Progenitor cell of endocrine pancreas (in vitro differentiated cells): Measurements from ENCODE around the gene ANKRD31. TPM values are rescaled to one million over a fixed set of nuclear protein-coding genes. Genes with fewer than 3 reads are reported as not detected.

Experiments used
- DNase-seq: peaks from one replicate; pipeline ENCODE4 v3.0.0; 2021; ENCODE audit warnings: low spot score; ENCODE audit not compliant: unreplicated experiment
- H3K27ac Mint-ChIP-seq: 2 replicates; pipeline ENCODE4 v1.8.0; 2021; ENCODE audit warnings: mild to moderate bottlenecking, moderate library complexity, mixed read lengths
- H3K27me3 Mint-ChIP-seq: 2 replicates; pipeline ENCODE4 v1.8.0; 2021; ENCODE audit warnings: mixed read lengths
- H3K36me3 Mint-ChIP-seq: 2 replicates; pipeline ENCODE4 v1.8.0; 2022; ENCODE audit warnings: mixed read lengths; ENCODE audit not compliant: insufficient read depth
- H3K4me1 Mint-ChIP-seq: 2 replicates; pipeline ENCODE4 v1.8.0; 2021; ENCODE audit warnings: low read depth, mixed read lengths
- H3K4me3 Mint-ChIP-seq: 2 replicates; pipeline ENCODE4 v1.8.0; 2021; ENCODE audit warnings: low read depth, mild to moderate bottlenecking, moderate library complexity, mixed read lengths
- H3K9me3 Mint-ChIP-seq: 2 replicates; pipeline ENCODE4 v1.8.0; 2021; ENCODE audit warnings: low read depth, mixed read lengths
- CTCF ChIP-seq: fragments of 200-600 bp; sonication (generic); IDR thresholded peaks from one replicate; pipeline ENCODE4 v1.5.0; 2021; ENCODE audit warnings: antibody characterized with exemption, mild to moderate bottlenecking; ENCODE audit not compliant: unreplicated experiment
- total RNA-seq: library from RNA; stranded (reverse); gene quantifications from 2 replicates; pipeline ENCODE4 v1.2.1, GENCODE V29; 2021

The ANKRD31 gene
- total RNA-seq, 1 donor from 2014 or later, result 0.55 TPM

- Mint-ChIP-seq H3K36me3 (no peaks in the 10 kb centered on the region), H3K4me1 (peaks cover 4% of the 10 kb centered on the region), H3K27me3 (no peaks in the 10 kb centered on the region), H3K27ac (no peak overlapping the region), H3K9me3 (peaks cover 3% of the 10 kb centered on the region), H3K4me3 (no peak overlapping the region)
- TF ChIP-seq CTCF, result no peak
- DNase-seq, result no peak
Observed at GRCh38 chr5:75148051-75148450, 88.6 kb downstream of the ANKRD31 start.

GRCh38 chr5:75142566-75143136, 94.0 kb downstream of the ANKRD31 start:
- no peaks in the 10 kb centered on the region for H3K9me3 Mint-ChIP-seq
- no peak overlapping the region for H3K27ac Mint-ChIP-seq
- no peak for DNase-seq

GRCh38 chr5:75140277-75140676, 96.4 kb downstream of the ANKRD31 start:
- no peak for TF ChIP-seq CTCF
- DNase-seq, result no peak
- Mint-ChIP-seq H3K27me3 (peaks cover 3% of the 10 kb centered on the region), H3K27ac (no peak overlapping the region), H3K36me3 (no peaks in the 10 kb centered on the region), H3K4me1 (no peaks in the 10 kb centered on the region), H3K9me3 (no peaks in the 10 kb centered on the region), H3K4me3 (no peak overlapping the region)

More at GRCh38 chr5:75142566-75143136, 94.0 kb downstream of the ANKRD31 start:
- peaks cover 3% of the 10 kb centered on the region for H3K27me3 Mint-ChIP-seq
- no peak overlapping the region for H3K4me3 Mint-ChIP-seq
- H3K36me3 Mint-ChIP-seq, result no peaks in the 10 kb centered on the region
- no peaks in the 10 kb centered on the region for H3K4me1 Mint-ChIP-seq
- no peak for TF ChIP-seq CTCF

GRCh38 chr5:75138689-75139088, 98.0 kb downstream of the ANKRD31 start:
- peaks cover 3% of the 10 kb centered on the region for H3K27me3 Mint-ChIP-seq
- no peak overlapping the region for H3K27ac Mint-ChIP-seq
- no peaks in the 10 kb centered on the region for H3K9me3 Mint-ChIP-seq
- DNase-seq, result no peak
- no peak overlapping the region for H3K4me3 Mint-ChIP-seq
- H3K4me1 Mint-ChIP-seq, result no peaks in the 10 kb centered on the region
- H3K36me3 Mint-ChIP-seq, result no peaks in the 10 kb centered on the region
- no peak for TF ChIP-seq CTCF

GRCh38 chr5:75130818-75131349, 105.8 kb downstream of the ANKRD31 start:
- no peak overlapping the region for H3K4me3 Mint-ChIP-seq
- H3K4me1 Mint-ChIP-seq, result no peaks in the 10 kb centered on the region
- no peaks in the 10 kb centered on the region for H3K27me3 Mint-ChIP-seq
- peaks cover 7% of the 10 kb centered on the region for H3K9me3 Mint-ChIP-seq
- no peak for TF ChIP-seq CTCF
- H3K36me3 Mint-ChIP-seq, result no peaks in the 10 kb centered on the region
- no peak overlapping the region for H3K27ac Mint-ChIP-seq
- DNase-seq, result no peak
